Neural cell (in vitro differentiated cells): ENCODE results near the gene ZFP14. TPM values are rescaled to one million over a fixed set of nuclear protein-coding genes. Genes with fewer than 3 reads are reported as not detected.
A peak's percentile ranks its signal among the peaks of the same experiment; 100 is the strongest.

Source experiments
- H2AFZ ChIP-seq: fragments of 200-600, 300-800 bp; sonication (generic), shearing (Covaris generic); 2 replicates; pipeline ENCODE4 v1.6.0; 2014; ENCODE audit warnings: low read depth, mild to moderate bottlenecking, antibody characterized with exemption, low read length, moderate library complexity
- H3F3A ChIP-seq: fragments of 200-600 bp; shearing (Covaris generic); 2 replicates; pipeline ENCODE4 v1.6.1; 2016; ENCODE audit warnings: mild to moderate bottlenecking, moderate library complexity, mixed read lengths, antibody characterized with exemption, low read length; ENCODE audit not compliant: insufficient read depth, poor library complexity, severe bottlenecking
- H3K27ac ChIP-seq: fragments of 200-600, 300-800 bp; sonication (generic), shearing (Covaris generic); 2 replicates; pipeline ENCODE4 v1.5.1; 2014; ENCODE audit warnings: mild to moderate bottlenecking, low read length, moderate library complexity
- H3K27me3 ChIP-seq: fragments of 300-800, 200-600 bp; sonication (generic), shearing (Covaris generic); 2 replicates; pipeline ENCODE4 v1.6.0; 2014; ENCODE audit warnings: mild to moderate bottlenecking, low read depth, low read length, moderate library complexity; ENCODE audit not compliant: insufficient read depth
- H3K36me3 ChIP-seq: fragments of 300-800, 200-600 bp; sonication (generic), shearing (Covaris generic); 2 replicates; pipeline ENCODE4 v1.5.1; 2014; ENCODE audit warnings: mild to moderate bottlenecking, antibody characterized with exemption, low read length, moderate library complexity; ENCODE audit not compliant: insufficient read depth
- H3K4me2 ChIP-seq: fragments of 300-800, 200-600 bp; sonication (generic), shearing (Covaris generic); 2 replicates; pipeline ENCODE4 v1.6.0; 2014; ENCODE audit warnings: mild to moderate bottlenecking, low read length
- H3K4me3 ChIP-seq: fragments of 300-800, 200-600 bp; sonication (generic), shearing (Covaris generic); 2 replicates; pipeline ENCODE4 v1.5.1; 2014; ENCODE audit warnings: mild to moderate bottlenecking, low read length, moderate library complexity
- H3K79me2 ChIP-seq: fragments of 200-600 bp; shearing (Covaris generic); replicated peaks from 2 replicates; pipeline ENCODE4 v1.6.0; 2014; ENCODE audit warnings: mild to moderate bottlenecking, low read length, moderate library complexity; ENCODE audit not compliant: insufficient read depth
- H3K9ac ChIP-seq: fragments of 300-800, 200-600 bp; sonication (generic), shearing (Covaris generic); 2 replicates; pipeline ENCODE4 v1.6.1; 2016; ENCODE audit warnings: mild to moderate bottlenecking, low read length, mixed read lengths
- H3K9me2 ChIP-seq: fragments of 200-600 bp; shearing (Covaris generic); 2 replicates; pipeline ENCODE4 v1.6.1; 2016; ENCODE audit warnings: mild to moderate bottlenecking, low read length, mixed read lengths; ENCODE audit not compliant: insufficient read depth
- H3K9me3 ChIP-seq: fragments of 200-600, 300-800 bp; sonication (generic), shearing (Covaris generic); 2 replicates; pipeline ENCODE4 v1.6.1; 2016; ENCODE audit warnings: mild to moderate bottlenecking, mixed run types, low read length, moderate library complexity, mixed read lengths
- H4K20me1 ChIP-seq: fragments of 200-600 bp; shearing (Covaris generic); 2 replicates; pipeline ENCODE4 v1.6.1; 2016; ENCODE audit warnings: mild to moderate bottlenecking, mixed run types; ENCODE audit not compliant: insufficient read depth
- EP300 ChIP-seq: fragments of 450-650 bp; conservative IDR thresholded peaks from 2 replicates; pipeline ENCODE4 v1.6.1; 2014; ENCODE audit warnings: antibody characterized with exemption, mild to moderate bottlenecking, moderate library complexity; ENCODE audit not compliant: poor library complexity, severe bottlenecking
- EZH2 ChIP-seq: fragments of 200-600, 300-800 bp; shearing (Covaris generic), sonication (generic); IDR thresholded peaks from 2 replicates; pipeline ENCODE4 v1.6.1; 2014; ENCODE audit warnings: antibody characterized with exemption, low read length, borderline replicate concordance, mild to moderate bottlenecking; ENCODE audit not compliant: insufficient read depth, poor library complexity, severe bottlenecking
- MXI1 ChIP-seq: fragments of 450-650 bp; conservative IDR thresholded peaks from 2 replicates; pipeline ENCODE4 v1.6.1; 2014; ENCODE audit warnings: antibody characterized with exemption, mild to moderate bottlenecking; ENCODE audit not compliant: poor library complexity, severe bottlenecking
- POLR2AphosphoS5 ChIP-seq: IDR thresholded peaks from 2 replicates; pipeline ENCODE4 v1.6.1; 2012
- RAD21 ChIP-seq: fragments of 450-650 bp; conservative IDR thresholded peaks from 2 replicates; pipeline ENCODE4 v1.6.1; 2014; ENCODE audit warnings: antibody characterized with exemption, mild to moderate bottlenecking, moderate library complexity
- SMC3 ChIP-seq: fragments of 450-650 bp; conservative IDR thresholded peaks from 2 replicates; pipeline ENCODE4 v1.6.1; 2014; ENCODE audit warnings: antibody characterized with exemption, mild to moderate bottlenecking, moderate library complexity; ENCODE audit not compliant: poor library complexity
- TAF1 ChIP-seq: IDR thresholded peaks from 2 replicates; pipeline ENCODE4 v1.6.1; 2012; ENCODE audit warnings: low read depth
- polyA plus RNA-seq: library from polyadenylated mRNA; depleted of rRNA; stranded (reverse); fragments of >200 nt; gene quantifications from 2 replicates; pipeline ENCODE4 v1.2.3, GENCODE V29; 2014
- TF ChIP-seq, protein P1 (sequence below): IDR thresholded peaks from 2 replicates; pipeline ENCODE4 v1.6.1; 2012; ENCODE audit warnings: borderline replicate concordance
- TF ChIP-seq, protein P2 (sequence below): fragments of 450-650 bp; IDR thresholded peaks from 2 replicates; pipeline ENCODE4 v1.5.1; 2014; ENCODE audit warnings: antibody characterized with exemption, mild to moderate bottlenecking, moderate library complexity; ENCODE audit not compliant: poor library complexity, severe bottlenecking

The ZFP14 gene
- polyA plus RNA-seq, 1 donor from 2014 or later: 16.1 TPM

DNA sequence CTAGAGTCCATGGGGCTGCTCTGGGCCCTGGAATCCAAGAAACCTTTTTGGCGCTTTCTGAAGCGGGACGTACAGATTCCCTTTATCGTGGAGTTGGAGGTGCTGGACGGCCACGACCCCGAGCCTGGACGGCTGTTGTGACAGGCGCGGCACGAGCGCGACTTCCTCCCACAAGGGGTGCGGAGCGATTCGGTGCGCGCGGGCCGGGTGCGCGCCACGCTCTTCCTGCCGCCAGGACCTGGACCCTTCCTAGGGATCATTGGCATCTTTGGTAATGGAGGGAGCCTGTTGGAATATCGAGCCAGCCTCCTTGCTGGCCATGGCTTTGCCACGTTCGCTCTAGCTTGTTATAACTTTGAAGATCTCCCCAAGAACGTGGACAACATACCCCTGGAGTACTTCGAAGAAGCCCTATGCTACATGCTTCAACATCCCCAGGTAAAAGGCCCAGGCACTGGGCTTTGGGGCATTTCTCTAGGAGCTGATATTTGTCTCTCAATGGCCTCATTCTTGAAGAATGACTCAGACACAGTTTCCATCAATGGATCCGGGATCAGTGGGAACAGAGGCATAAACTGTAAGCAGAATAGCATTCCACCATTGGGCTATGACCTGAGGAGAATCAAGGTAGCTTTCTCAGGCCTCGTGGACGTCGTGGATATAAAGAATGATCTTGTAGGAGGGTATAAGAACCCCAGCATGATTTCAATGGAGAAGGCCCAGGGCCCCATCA lies 42.9 kb upstream of the ZFP14 start:
- H3K4me2 ChIP-seq: no peak overlapping the region
- H3K36me3 ChIP-seq: no peaks in the 10 kb centered on the region
- no peak overlapping the region for H3K9ac ChIP-seq
- peaks cover 11% of the 10 kb centered on the region for H3K79me2 ChIP-seq
- no peak overlapping the region for H2AFZ ChIP-seq
- H3K27ac ChIP-seq: no peak overlapping the region
- peaks cover 22% of the 10 kb centered on the region for H3K27me3 ChIP-seq
- no peaks in the 10 kb centered on the region for H3K9me2 ChIP-seq
- TF ChIP-seq, protein P1, sequence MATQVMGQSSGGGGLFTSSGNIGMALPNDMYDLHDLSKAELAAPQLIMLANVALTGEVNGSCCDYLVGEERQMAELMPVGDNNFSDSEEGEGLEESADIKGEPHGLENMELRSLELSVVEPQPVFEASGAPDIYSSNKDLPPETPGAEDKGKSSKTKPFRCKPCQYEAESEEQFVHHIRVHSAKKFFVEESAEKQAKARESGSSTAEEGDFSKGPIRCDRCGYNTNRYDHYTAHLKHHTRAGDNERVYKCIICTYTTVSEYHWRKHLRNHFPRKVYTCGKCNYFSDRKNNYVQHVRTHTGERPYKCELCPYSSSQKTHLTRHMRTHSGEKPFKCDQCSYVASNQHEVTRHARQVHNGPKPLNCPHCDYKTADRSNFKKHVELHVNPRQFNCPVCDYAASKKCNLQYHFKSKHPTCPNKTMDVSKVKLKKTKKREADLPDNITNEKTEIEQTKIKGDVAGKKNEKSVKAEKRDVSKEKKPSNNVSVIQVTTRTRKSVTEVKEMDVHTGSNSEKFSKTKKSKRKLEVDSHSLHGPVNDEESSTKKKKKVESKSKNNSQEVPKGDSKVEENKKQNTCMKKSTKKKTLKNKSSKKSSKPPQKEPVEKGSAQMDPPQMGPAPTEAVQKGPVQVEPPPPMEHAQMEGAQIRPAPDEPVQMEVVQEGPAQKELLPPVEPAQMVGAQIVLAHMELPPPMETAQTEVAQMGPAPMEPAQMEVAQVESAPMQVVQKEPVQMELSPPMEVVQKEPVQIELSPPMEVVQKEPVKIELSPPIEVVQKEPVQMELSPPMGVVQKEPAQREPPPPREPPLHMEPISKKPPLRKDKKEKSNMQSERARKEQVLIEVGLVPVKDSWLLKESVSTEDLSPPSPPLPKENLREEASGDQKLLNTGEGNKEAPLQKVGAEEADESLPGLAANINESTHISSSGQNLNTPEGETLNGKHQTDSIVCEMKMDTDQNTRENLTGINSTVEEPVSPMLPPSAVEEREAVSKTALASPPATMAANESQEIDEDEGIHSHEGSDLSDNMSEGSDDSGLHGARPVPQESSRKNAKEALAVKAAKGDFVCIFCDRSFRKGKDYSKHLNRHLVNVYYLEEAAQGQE: no peak
- TF ChIP-seq MXI1 (no peak), RAD21 (no peak), SMC3 (no peak), POLR2AphosphoS5 (no peak), TAF1 (no peak), EP300 (no peak), EZH2 (no peak)
- TF ChIP-seq, protein P2, sequence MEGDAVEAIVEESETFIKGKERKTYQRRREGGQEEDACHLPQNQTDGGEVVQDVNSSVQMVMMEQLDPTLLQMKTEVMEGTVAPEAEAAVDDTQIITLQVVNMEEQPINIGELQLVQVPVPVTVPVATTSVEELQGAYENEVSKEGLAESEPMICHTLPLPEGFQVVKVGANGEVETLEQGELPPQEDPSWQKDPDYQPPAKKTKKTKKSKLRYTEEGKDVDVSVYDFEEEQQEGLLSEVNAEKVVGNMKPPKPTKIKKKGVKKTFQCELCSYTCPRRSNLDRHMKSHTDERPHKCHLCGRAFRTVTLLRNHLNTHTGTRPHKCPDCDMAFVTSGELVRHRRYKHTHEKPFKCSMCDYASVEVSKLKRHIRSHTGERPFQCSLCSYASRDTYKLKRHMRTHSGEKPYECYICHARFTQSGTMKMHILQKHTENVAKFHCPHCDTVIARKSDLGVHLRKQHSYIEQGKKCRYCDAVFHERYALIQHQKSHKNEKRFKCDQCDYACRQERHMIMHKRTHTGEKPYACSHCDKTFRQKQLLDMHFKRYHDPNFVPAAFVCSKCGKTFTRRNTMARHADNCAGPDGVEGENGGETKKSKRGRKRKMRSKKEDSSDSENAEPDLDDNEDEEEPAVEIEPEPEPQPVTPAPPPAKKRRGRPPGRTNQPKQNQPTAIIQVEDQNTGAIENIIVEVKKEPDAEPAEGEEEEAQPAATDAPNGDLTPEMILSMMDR: no peak
- no peaks in the 10 kb centered on the region for H3F3A ChIP-seq
- H3K4me3 ChIP-seq: peak overlapping the region; percentile 40
- peaks cover 7% of the 10 kb centered on the region for H3K9me3 ChIP-seq
- H4K20me1 ChIP-seq: no peaks in the 10 kb centered on the region

DNA sequence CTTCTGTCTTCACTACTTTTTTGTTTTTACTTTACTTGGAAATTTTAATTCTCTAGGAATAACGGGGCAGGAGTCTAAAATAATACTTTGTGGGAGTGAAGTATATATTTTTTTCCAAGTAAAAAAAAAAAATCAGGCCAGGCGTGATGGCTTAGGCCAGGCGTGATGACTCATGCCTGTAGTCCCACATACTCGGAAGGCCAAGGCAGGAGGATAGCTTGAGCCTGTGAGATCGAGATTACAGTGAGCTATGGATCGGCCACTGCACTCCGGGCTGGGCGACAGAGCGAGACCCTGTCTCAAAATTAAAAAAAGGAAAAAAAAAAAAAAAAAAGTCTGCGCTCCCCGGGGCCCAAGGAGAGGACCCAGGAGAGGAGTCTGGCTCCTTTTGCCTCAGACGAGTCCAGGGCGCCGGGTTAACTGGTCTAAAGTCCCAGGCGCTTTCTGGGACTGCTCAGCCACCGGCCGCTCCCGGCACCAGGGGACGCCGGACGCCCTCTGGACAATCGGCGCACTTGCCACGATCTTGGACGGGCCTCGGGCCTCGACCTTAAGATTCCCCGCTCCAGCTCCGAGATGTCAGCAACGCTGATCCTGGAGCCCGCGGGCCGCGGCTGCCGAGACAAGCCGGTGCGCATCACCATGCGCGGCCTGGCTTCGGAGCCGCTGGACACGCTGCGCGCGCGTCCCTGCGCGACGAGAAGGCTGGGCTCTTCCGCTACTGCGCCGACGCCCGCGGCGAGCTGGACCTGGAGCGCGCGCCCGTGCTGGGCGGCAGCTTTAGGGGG lies 42.2 kb upstream of the ZFP14 start:
- H3K79me2 ChIP-seq: peaks cover 12% of the 10 kb centered on the region
- TF ChIP-seq EZH2 (no peak), RAD21 (no peak), POLR2AphosphoS5 (no peak), SMC3 (no peak), EP300 (no peak), MXI1 (no peak)
- TF ChIP-seq, protein P1: no peak
- TF ChIP-seq, protein P2: no peak
- H3K36me3 ChIP-seq: no peaks in the 10 kb centered on the region
- no peaks in the 10 kb centered on the region for H3K9me2 ChIP-seq
- H2AFZ ChIP-seq: no peak overlapping the region
- H3K27ac ChIP-seq: no peak overlapping the region
- H3K4me3 ChIP-seq: peak overlapping the region; percentile 40
- no peak overlapping the region for H3K4me2 ChIP-seq
- H3K27me3 ChIP-seq: peaks cover 22% of the 10 kb centered on the region
- no peaks in the 10 kb centered on the region for H4K20me1 ChIP-seq
- H3K9ac ChIP-seq: no peak overlapping the region
- H3K9me3 ChIP-seq: peaks cover 7% of the 10 kb centered on the region
- no peaks in the 10 kb centered on the region for H3F3A ChIP-seq
